ENCODE measurements around the gene ACKR3. TPM values are rescaled to one million over a fixed set of nuclear protein-coding genes. Genes with fewer than 3 reads are reported as not detected.

ACKR3 gene
- total RNA-seq, 1 donor from 2014 or later: 39.3 TPM

- Histone ChIP-seq H3K9me3 (replicated peaks) (no peaks in the 10 kb centered on the region), H3K27me3 (ENCODE audit: low read depth) (no peaks in the 10 kb centered on the region), H3K27ac (replicated peaks) (no peak overlapping the region), H3K4me1 (peaks cover 40% of the 10 kb centered on the region), H3K4me3 (no peak overlapping the region), H3K36me3 (no peaks in the 10 kb centered on the region)
- intact Hi-C loops (cut with micrococcal nuclease): no loop called here
- TF ChIP-seq CTCF (IDR thresholded peaks at IDR 0.05; ENCODE audit: borderline replicate concordance): no peak
- no peak for DNase-seq
Measured at GRCh38 chr2:236565212-236565611, 4.4 kb upstream of the ACKR3 start.

GRCh38 chr2:236565879-236566402 lies 3.7 kb upstream of the ACKR3 start:
- Histone ChIP-seq H3K4me3 (no peak overlapping the region), H3K27ac (replicated peaks) (no peak overlapping the region), H3K4me1 (peaks cover 47% of the 10 kb centered on the region), H3K36me3 (no peaks in the 10 kb centered on the region), H3K9me3 (replicated peaks) (no peaks in the 10 kb centered on the region), H3K27me3 (ENCODE audit: low read depth) (no peaks in the 10 kb centered on the region)
- no peak for DNase-seq
- TF ChIP-seq CTCF (IDR thresholded peaks at IDR 0.05; ENCODE audit: borderline replicate concordance): no peak
- intact Hi-C loops (cut with micrococcal nuclease): no loop called here

DNA sequence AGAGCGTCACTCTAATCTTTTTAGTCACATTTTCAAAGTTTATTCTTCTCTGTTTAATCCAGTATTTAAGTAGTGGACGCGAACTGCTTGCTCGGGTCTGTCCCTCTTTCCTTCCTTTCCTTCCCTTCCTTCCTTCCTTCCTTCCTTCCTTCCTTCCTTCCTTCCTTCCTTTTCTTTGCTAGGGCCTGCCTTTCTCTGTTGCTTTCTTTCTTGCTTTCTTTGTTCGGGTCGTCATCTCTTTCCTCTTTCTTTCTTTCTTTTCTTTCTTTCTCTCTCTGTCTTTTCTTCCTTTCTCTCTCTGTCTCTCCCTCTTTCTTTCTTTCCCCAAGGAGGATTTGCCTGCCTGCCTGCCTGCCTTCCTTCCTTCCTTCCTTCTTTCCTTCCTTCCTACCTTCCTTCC lies 3.0 kb upstream of the ACKR3 start:
- peak overlapping the region; percentile 99 for H3K27ac ChIP-seq (replicated peaks)
- H3K36me3 ChIP-seq: no peaks in the 10 kb centered on the region
- H3K4me1 ChIP-seq: peaks cover 53% of the 10 kb centered on the region
- TF ChIP-seq CTCF (IDR thresholded peaks at IDR 0.05; ENCODE audit: borderline replicate concordance): no peak
- no peaks in the 10 kb centered on the region for H3K27me3 ChIP-seq (ENCODE audit: low read depth)
- no peak overlapping the region for H3K4me3 ChIP-seq
- intact Hi-C loops (cut with micrococcal nuclease): no loop called here
- no peak for DNase-seq
- no peaks in the 10 kb centered on the region for H3K9me3 ChIP-seq (replicated peaks)

DNA sequence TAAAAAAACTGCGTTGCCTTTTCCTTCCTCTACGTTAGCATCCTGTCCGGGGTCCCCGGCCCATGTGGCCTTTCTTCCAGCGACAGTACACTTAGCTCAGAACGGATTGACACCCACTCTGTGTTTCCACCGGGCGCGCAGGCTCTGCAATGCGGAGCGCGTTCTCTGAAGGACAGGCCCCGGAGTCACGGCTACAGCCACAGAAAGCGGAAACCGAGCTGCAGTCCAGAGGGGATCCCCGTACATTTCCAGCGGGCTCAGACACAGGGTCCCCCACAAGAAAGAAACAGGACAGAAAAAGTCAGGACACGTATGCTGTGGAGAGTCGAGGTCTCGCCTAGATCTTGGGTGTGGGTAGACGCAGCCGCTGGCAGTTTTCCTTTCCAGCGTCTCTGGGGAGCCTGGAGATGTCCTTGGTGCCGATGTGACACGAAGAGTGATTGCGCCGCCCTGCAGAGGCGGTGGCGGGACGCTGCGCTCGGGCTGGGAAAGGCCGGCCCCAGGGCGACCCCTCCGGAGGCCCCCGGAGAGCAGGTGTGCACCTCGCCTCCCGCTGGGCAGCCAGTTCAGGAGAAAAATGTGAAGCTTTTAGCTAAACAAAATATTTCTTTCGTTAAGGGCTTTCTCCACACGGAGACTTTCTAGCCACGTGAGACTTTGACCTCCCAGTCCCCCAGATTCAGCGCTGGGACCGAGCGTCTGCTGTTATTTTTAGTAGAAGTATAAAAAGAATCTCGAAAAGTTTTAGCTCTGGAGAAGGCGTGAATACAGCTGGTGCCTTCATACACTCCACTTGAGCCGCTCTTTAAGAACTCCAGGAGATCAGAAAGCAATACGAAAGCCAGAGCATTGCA lies 1.3 kb upstream of the ACKR3 start:
- intact Hi-C loops (cut with micrococcal nuclease): no loop called here
- Histone ChIP-seq H3K9me3 (replicated peaks) (no peaks in the 10 kb centered on the region), H3K4me3 (peak overlapping the region; percentile 77), H3K27ac (replicated peaks) (peak overlapping the region; percentile 99), H3K27me3 (ENCODE audit: low read depth) (no peaks in the 10 kb centered on the region), H3K36me3 (no peaks in the 10 kb centered on the region), H3K4me1 (peaks cover 70% of the 10 kb centered on the region)
- TF ChIP-seq CTCF (IDR thresholded peaks at IDR 0.05; ENCODE audit: borderline replicate concordance): peak; percentile 33
- peak; percentile 69 for DNase-seq

DNA sequence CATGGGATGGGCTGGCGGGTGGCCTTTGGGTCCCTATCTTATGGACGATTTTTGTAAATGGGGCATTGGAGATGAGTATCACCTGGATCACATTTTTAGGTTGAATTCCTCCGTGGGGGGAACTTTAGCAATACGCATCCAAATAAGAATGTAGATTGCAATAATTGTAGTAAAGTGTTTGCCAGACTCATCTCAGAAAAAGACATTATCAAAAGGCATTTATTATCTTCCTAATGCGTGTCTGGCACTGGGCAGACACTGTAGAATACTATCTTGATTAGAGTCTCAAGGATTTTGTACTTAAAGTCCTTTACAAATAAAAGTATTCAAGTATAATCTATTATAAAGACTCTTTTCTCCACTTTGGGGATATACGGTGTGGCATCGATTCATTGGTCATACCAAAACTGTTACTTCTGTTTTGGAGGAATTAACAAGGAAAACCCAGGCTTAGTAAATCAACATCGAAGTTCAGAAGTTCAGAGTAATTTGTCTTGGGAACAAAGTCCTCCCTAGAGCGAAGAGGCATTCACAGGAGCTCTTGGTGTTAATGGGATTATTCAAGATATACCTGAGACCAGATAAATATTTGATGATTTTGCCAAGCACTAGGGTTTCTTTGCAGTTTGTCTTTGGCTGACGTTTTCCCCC lies 578 bp upstream of the ACKR3 start:
- no peaks in the 10 kb centered on the region for H3K36me3 ChIP-seq
- peak overlapping the region; percentile 77 for H3K4me3 ChIP-seq
- DNase-seq: no peak
- H3K27me3 ChIP-seq (ENCODE audit: low read depth): no peaks in the 10 kb centered on the region
- TF ChIP-seq CTCF (IDR thresholded peaks at IDR 0.05; ENCODE audit: borderline replicate concordance): no peak
- intact Hi-C loops (cut with micrococcal nuclease): no loop called here
- H3K27ac ChIP-seq (replicated peaks): peak overlapping the region; percentile 99
- H3K4me1 ChIP-seq: peaks cover 78% of the 10 kb centered on the region
- no peaks in the 10 kb centered on the region for H3K9me3 ChIP-seq (replicated peaks)

Data from left ventricle myocardium inferior (tissue), 1 donor.